NCI-H2107 treated with DMSO at 0.1 percent for 48 hours (cell line): ENCODE data around the gene ZNF543.
"Not testable (repeated sequence)": the region's sequence is repeated elsewhere in the genome, so short reads cannot be mapped to it uniquely, and the experiment has no call there.

ENCODE experiments used
- DNase-seq: peaks from one replicate; lab custom pipeline; 2025; ENCODE audit not compliant: unreplicated experiment; lab: John Stamatoyannopoulos, UW

The ZNF543 gene

DNA sequence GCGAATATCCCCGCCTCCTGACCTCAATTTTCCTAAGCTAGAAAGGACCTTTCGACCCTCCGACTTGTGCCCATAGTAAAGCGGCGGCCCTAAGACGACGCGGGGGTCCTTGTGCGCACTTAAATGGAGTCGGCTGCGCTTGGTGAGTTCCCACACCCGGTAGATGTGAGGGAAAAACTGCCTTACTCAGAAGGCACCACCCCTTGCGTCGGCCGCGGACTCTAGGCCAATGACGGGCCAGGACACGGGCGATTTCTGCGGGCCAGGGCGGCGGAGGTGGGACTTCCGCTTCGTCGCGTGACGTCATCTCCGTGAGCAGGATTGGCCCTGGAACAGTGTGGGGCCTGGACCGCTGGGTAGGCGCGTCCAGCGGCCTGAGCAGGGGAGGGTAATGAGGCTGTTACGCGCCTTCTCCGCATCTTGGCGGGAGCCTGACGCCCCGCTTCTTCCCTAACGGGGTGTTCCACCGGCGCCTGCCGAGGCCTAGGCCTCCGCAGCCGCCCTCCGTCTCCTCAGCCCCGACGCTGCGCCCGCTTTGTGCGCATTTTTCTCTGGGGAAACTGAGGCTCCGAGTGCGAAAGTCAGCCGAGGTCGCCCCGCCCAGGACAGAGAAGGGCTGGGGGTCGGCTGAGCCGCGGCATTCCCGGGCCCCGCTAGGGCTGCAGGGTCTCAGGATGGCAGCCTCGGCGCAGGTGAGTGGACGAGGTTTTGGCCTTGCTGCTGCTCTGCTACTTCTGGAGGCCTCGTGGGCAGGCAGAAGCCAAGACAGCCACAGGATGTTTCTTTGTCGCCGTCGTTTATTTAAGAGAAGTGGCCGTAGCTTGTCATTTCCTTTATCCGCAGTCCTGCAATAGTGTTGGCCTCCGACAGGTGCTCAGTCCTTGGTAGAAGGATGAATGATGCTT is at the start of gene ZNF543:
ZNF543 (plus strand) TSS at position 293 of the 905 bp plus-strand sequence; CDS start at position 675, 382 bp downstream.
- DNase-seq, result peak; percentile 84

DNA sequence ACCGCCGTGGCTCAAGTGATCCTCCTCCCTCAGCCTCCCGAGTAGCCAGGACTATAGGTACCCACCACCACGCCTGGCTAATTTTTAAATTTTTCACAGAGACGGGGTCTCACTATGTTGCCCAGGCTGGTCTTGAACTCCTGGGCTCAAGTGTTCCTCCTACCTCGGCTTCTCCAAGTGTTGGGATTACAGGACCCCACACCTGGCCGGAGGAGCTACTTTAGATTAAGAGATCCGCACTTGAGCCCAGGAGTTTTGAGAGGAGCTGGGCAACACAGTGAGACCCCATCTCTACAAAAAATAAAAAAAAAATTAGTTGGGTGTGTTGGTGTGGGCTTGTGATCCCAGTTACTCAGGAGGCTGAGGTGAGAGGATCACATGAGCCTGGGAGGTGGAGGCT is 49.0 kb upstream of the ZNF543 start:
- DNase-seq, result no peak

DNA sequence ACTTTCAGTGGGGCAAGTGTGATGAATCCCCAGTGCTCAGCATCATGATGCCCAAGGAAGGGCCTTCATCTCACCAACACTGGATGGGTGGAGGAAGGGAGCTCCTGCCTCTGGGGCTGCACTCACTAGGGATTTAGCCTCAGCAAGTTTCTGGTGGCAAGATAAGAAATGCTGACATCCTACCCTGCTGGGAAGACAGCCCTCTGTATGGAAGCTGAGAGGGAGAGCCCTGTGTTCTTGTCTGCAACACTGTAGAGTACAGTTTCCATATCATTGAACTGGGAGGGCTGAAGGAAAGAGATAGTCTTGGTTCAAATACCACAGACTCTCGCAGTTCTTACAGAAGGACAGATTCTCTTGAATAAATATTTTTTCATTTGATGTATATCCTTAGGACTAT is 47.3 kb upstream of the ZNF543 start:
- no peak for DNase-seq

DNA sequence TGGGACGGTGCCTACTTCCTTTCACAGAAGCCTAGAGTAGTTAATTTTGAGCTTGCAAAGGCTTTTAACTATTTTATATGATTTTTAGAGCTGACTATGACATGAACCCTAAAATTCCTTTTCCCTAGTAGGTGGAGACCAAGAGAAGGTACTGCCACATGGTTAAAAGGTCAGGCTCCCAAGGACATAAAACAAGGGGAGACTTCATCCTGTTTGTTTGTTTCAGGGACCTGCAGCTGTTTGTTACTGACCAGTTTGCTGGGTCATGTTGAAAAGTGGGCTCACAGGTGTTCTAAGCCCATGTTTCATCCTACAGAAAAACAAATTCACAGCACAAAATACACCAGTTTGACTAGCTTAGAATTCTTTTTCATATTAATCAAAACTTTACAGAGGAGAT is 43.8 kb upstream of the ZNF543 start:
- DNase-seq, result no peak

DNA sequence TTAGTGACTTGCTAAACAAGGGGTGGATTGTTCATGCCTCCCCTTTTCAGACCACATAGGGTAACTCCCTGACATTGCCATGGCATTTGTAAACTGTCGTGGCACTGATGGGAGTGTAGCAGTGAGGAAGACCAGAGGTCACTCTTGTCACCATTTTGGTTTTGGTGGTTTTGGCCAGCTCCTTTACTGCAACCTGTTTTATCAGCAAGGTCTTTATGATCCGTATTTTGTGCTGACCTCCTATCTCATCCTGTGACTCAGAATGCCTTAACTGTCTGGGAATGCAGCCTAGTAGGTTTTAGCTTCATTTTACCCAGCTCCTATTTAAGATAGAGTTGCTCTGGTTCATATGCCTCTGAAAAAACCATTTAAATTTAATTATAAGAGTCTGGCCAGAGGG is 41.8 kb upstream of the ZNF543 start:
- DNase-seq, result not testable (repeated sequence)

DNA sequence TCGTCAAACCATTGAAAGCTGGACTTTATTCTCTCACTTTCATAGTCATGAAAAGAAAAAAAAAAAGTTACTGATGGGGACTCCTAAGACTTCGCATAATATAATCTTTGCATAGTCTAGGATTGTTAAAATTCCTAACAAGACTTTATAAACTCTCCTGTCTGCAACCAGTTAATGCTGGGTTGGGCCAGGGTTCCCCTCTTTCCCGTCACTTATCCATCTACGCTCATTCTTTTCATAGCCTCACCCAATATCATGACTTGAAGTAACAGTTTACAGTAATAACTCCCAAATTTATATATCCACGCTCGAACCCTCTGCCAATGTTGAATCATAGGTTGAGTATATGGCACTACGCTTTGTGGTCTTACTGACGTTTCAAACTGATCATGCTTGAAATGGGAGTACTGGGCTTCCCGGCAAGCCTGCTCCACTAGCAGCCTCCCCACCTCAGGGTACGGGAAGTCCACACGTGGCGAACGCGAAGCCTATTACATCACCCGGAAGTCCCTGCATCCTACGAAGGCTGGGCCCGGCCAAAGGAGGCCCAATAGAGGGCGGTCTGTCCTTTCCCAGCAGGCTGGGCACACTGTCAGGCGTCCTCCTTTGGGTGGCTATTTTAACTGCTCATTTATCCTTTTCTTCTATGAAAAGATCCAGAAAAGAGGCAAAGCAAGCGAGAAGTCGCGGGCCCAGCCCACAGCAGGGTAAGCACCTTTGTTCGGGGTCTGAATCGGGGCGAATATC is 40.7 kb upstream of the ZNF543 start:
- DNase-seq, result peak; percentile 85

DNA sequence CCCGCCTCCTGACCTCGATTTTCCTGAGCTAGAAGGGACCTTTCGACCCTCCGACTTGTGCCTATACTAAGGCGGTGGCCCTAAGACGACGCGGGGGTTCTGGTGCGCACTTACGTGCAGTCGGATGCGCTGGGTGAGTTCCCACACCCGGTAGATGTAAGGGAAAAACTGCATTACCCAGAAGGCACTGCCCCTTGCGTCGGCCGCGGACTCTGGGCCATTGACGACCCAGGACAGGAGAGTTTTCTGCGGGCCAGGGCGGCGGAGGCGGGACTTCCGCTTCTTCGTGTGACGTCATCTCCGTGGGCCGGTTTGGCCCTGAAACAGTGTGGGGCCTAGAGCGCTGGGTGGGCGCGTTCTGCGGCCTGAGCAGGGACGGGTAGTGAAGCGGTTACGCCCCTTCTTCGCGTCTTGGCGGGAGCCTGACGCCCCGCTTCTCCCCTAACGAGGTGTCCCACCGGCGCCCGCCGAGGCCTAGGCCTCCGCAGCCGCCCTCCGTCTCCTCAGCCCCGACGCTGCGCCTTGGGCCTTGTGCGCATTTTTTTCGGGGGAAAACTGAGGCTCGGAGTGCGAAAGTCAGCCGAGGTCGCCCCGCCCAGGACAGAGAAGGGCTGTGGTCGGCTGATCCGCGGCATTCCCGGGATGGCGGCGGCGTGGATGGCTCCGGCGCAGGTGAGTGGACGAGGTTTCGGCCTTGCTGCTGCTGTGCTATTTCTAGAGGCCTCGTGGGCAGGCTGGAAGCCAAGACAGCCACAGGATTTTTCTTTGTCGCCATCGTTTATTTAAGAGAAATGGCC is 39.9 kb upstream of the ZNF543 start, which contains the start of gene ZNF460:
ZNF460 (plus strand) TSS at position 321 of the 797 bp plus-strand sequence; CDS start at position 643, 322 bp downstream.
- peak; percentile 86 for DNase-seq

DNA sequence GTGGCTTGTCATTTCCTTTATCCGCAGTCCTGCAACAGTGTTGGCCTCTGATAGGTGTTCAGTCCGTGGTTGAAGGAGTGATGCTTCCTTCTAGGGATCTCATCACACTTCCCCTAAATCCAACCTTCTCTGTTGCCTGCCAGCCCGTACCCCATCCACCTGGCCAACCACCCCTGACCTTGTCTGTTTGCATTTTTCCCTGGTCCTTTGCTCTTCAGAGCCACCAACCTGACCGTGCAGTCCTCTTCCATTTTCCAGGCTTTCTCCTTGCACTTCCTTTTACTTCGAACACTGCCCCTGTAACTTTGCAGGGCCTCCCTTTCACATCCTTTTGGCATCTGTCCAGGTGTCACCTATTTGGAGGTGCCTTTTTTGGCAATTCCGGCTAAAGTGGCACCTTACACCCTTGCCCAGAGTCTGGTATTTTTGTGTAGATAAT is 39.3 kb upstream of the ZNF543 start:
- no peak for DNase-seq

DNA sequence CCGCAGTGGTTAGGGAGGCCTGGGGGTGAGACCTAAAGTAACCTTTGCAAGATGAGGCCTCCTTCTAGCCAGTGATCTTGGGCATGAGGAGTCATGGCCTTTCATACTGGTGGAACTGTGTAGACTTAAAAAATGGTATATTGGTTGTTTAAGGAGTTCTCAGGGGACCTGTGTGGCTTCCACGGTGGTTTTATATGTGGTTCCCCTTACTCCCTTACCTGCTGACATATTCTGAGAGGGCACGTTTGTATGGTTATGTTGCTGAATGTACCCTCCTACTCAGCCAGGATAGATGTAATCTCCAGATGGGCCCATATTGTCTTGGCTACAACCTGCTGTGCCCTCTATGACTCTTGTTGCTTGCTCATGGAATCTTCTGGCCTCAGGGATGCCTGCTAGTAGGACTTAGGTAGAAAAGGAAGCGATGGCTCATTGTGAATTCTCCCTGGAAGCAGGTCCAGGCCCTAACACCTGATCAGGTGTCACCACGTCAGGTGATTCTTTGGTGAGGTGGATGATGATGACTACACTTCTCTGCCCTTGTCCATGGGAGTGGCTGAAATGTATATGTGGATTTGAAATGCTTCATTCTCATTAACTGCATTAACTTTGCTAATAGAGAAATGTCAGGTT is 38.1 kb upstream of the ZNF543 start:
- no peak for DNase-seq

DNA sequence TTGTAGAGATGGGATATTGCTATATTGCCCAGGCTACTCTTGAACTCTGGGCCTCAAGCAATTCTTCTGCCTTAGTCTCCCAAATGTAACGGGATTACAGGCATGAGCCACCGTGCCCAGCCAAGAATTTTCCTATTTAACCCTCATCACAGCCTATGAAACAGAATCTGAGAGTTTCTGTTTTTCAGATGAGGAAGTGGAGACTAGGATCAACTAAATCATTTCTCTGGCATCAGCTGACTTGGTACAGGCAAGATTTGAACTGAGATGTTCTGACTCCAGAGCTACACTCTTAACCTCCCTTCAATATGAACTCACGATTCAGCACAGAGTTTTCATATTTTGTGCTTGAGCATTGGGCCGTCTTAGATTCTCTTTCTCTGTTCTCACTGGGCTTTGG is 31.9 kb upstream of the ZNF543 start:
- no peak for DNase-seq

DNA sequence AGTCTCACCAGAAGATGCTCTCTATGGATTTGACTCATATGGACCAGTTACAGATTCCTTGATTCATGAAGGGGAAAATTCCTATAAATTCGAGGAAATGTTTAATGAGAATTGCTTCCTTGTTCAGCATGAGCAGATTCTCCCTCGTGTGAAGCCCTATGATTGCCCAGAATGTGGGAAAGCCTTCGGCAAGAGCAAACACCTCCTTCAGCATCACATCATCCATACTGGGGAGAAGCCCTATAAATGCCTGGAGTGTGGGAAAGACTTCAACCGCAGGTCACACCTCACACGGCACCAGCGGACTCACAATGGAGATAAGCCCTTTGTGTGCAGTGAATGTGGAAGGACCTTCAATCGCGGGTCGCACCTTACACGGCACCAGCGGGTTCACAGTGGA is 29.3 kb upstream of the ZNF543 start:
- DNase-seq, result no peak

DNA sequence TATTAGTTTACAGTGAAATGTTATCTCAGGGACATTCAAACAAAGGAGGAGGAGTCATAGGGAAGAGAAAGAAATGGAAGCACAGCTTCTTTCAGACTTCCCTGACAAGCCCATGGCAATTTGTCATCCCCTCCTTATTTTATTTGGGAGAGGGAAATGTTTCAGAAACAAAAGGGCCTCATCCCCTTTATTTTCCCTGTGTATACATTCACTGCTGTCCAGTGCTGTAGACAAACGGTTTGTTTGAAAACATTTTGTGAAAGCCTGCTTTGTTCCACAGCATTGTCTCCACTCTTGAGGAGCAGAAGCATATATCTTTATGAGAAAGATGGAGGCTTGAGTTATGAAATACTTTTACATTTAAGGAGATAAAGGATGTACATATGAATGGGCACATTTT is 27.7 kb upstream of the ZNF543 start:
- DNase-seq, result no peak

DNA sequence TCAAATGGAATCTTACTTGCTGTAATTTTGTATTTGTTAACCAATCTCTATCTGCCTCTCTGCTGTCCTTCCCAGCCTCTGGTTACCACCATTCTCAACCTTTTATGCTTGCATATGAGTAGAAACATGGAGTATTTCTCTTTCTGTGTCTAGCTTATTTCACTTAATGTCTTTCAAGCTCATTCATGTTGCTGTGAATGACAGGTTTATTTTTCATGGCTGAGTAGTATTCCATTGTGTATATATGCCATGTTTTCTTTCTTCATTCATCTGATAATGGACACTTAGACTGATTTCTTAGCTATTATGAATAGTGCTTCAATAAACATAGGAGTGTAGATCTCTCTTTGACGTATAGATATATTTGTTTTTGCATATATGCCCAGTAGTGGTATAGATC is 26.6 kb upstream of the ZNF543 start:
- DNase-seq, result no peak

DNA sequence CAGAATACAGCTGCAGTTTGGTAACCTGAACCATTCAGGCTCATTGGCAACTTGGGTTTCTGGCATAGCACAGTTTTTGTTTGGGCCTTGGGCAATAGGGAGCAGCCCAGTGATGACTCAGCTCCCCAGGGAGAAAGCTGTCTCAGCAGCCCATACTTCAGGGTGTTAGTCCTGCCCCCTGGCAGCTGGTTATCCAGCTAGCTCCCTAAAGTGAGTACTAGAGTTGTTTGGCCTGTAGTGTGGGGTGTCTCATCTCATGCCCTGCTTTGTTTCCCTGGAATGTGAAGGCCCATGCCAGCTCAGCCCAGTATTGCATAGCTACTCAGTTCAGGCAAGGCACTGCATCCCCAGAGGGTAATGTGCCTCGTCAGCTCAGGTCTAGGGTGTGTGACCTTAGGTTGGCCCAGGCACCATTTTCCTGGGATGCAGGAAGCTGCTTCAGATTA is 18.2 kb upstream of the ZNF543 start:
- DNase-seq, result peak; percentile 74

DNA sequence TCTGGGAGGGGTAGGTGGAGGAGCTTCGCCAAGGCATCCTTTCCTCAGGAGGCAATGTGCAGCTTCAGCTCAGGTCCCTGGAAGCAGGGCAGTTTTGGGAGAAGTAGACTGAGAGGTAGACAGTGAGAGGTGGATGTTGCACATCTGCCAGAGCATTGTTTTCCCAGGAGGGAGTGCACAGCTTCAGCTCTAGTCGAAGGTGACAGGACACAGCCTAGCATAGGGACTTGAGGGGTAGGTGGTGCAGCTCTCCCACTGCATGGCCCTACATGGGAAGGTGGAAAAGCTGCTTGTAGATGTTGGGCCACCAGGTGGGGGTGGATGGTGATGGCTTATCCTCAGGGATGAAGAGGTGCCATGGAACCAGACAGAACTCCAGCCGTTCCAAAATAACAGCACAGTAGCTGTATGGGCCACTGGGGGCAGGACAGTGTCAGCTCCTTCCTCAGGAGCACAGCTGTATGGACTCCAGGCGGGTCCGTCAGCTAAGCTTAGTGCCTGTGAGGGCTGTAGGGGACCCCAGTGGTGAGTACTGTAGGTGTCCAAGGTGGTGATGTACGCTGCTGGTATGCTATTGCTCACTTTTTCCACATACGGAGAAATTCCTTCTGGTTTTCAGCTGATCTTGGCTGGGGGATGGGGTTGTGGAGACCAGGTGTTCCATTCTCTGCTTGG is 17.4 kb upstream of the ZNF543 start:
- no peak for DNase-seq

DNA sequence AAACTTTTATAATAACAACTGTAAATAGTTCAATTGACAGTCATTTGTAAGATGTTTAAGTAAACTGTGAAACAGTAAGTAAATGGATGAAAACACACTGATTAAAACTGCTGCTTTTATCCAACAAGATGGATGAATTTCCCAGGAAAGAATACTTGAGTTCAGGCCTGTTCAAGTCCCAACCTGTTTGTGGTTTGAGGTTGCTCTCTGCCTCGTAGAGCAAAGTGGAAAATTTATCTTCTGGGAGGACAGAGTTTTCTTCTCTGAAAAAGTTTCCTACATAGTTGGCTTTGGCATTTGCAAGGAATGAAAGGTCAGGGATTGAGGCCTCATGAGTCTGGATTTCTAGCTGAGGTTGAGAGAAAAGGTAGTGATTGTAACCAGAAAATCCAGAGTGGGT is 15.2 kb upstream of the ZNF543 start:
- no peak for DNase-seq

DNA sequence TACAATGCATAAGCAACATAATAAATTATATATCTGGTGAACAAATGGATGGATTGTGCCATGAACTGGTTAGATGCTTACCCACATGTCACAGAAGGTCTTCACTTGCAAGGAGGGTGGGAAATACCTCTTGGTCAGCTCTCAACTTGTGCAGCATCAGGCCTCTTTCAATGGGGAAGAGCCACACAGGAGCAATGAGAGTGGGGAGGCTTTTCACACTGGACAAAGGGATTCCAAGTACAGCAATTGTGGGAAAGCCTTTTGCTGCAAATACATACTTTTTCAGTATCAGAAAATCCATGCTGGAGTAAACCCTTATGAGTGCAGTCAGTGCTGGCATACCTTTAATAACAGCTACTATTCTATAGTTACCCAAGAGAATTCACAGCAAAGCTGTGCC is 11.8 kb upstream of the ZNF543 start:
- DNase-seq, result no peak

DNA sequence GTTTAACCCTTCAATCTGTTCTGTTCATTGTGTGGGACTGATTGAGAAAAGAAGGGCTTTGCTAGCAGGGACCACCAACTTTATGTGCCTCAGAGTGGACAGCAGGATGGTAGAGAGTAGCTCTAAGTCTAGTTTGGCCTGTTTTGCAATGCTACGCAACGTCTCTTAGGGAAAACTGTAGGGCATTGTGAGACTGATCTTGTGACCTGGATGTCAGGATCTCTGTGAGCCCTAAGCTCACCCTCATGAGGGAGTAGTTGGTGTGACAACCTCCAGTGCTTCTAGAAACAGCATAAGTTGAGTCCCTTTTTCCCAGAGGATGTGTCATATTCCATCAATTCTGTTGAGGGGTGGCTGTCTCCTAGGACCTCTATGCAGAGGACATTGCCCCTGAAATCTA is 9.5 kb upstream of the ZNF543 start:
- no peak for DNase-seq

DNA sequence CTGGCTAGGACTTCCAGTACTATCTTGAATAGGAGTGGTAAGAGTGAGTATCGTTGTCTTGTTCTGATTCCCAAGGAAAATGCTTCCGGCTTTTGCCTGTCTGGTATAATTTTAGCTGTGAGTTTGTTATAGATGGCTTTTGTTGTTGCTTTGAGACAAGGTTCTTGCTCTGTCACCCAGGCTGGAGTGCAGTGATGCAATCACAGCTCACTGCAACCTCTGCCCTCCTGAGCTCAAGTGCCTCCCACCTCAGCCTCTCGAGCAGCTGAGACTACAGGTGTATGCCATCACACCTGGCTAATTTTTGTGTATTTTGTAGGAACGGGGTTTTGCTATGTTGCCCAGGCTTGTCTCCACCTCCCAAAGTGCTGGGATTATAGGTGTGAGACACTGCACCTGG is 6.1 kb upstream of the ZNF543 start:
- DNase-seq, result no peak

DNA sequence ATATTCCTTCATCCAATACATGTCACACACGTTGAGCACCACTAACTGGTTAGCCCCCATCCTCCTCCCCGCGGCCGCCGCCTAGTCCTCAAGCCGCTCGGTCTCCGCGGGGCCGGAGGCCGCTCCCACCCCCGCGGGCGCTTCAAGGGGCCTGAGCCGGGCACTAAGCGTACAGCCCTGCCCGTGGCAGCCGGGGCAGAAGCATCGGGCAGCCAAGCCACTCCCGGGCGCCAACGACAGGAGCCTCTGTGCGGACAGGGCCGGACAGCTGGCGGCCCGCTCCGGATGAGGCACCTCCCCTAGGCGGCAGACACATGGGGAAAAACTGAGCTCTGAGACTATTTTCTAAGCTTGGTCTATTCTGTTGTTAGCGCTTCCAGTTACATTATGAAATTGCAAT is 2.8 kb upstream of the ZNF543 start:
- no peak for DNase-seq
